HepG2 (cell line): ENCODE data around the gene CDK15. TPM values are rescaled to one million over a fixed set of nuclear protein-coding genes. Genes with fewer than 3 reads are reported as not detected.
A peak's percentile ranks its signal among the peaks of the same experiment; 100 is the strongest.

ENCODE experiments used
- ATF7-NPFF ChIP-seq: sonication (generic); formaldehyde crosslinking; IDR thresholded peaks from 2 replicates; pipeline ENCODE4 v1.8.1; 2023; ENCODE audit warnings: mild to moderate bottlenecking, low read depth, missing genetic modification reagents, moderate library complexity
- CEBPB ChIP-seq: IDR thresholded peaks from 2 replicates; pipeline ENCODE4 v1.6.1; 2011; ENCODE audit warnings: low read depth, low read length, improper control_type of control experiment, borderline replicate concordance
- SP4 ChIP-seq: sonication (generic); formaldehyde crosslinking; IDR thresholded peaks from 2 replicates; pipeline ENCODE4 v1.8.1; 2023; ENCODE audit warnings: mild to moderate bottlenecking, missing genetic modification reagents
- SPEN ChIP-seq: sonication (generic); formaldehyde crosslinking; IDR thresholded peaks from 2 replicates; pipeline ENCODE4 v1.5.1; 2020; ENCODE audit warnings: low read depth, mild to moderate bottlenecking, missing genetic modification reagents
- ZFP82 ChIP-seq: sonication (generic); formaldehyde crosslinking; IDR thresholded peaks from 2 replicates; pipeline ENCODE4 v1.5.1; 2020; ENCODE audit warnings: mild to moderate bottlenecking, missing genetic modification reagents, borderline replicate concordance
- ZFX ChIP-seq: sonication (generic); formaldehyde crosslinking; IDR thresholded peaks from 2 replicates; pipeline ENCODE4 v1.4.0; 2020; ENCODE audit warnings: mild to moderate bottlenecking, low read depth, missing genetic modification reagents, moderate library complexity
- ZMYM2 ChIP-seq: sonication (generic); formaldehyde crosslinking; IDR thresholded peaks from 2 replicates; pipeline ENCODE4 v1.8.0; 2022; ENCODE audit warnings: mild to moderate bottlenecking, missing genetic modification reagents
- ZNF326 ChIP-seq: sonication (generic); formaldehyde crosslinking; IDR thresholded peaks from 2 replicates; pipeline ENCODE4 v1.4.0; 2020; ENCODE audit warnings: missing genetic modification reagents, borderline replicate concordance
- polyA plus RNA-seq, 8 experiments: library from polyadenylated mRNA; depleted of rRNA in 3 of 8; stranded (reverse) in 7 of 8; unstranded in 1 of 8; fragments of >200 nt; fragmentation: Illumina TruSeq in 4 of 8; extraction: Trizol in 4 of 8; gene quantifications; 2 replicates each; pipeline versions ENCODE4 v1.2.1 to v1.2.3, GENCODE V29; 2011 to 2016; ENCODE audit warnings: low read depth in 4 of 8, missing spikeins in 1 of 8, mixed read lengths in 1 of 8; ENCODE audit not compliant: insufficient read depth in 1 of 8
- total RNA-seq, 5 experiments: library from RNA; depleted of rRNA; stranded (reverse); fragments of >200 nt; fragmentation: Illumina TruSeq; extraction: Trizol; gene quantifications; 2 replicates each; pipeline ENCODE4 v1.2.3, GENCODE V29; 2016; ENCODE audit warnings: low read depth in 1 of 5
- TF ChIP-seq, protein P1 (sequence below), 2 experiments: fragments of 450-650 bp in 1 of 2; sonication (generic) in 1 of 2; formaldehyde crosslinking in 1 of 2; IDR thresholded peaks; 2 replicates each; pipeline versions ENCODE4 v1.6.1 to v1.8.0; 2016 to 2022; ENCODE audit warnings: antibody characterized with exemption in 1 of 2, mild to moderate bottlenecking in 1 of 2, missing genetic modification reagents in 1 of 2
- TF ChIP-seq, protein P2 (sequence below): sonication (generic); formaldehyde crosslinking; IDR thresholded peaks from 2 replicates; pipeline ENCODE4 v1.5.1; 2020; ENCODE audit warnings: missing genetic modification reagents, mild to moderate bottlenecking, borderline replicate concordance
- TF ChIP-seq, protein P3 (sequence below): sonication (generic); formaldehyde crosslinking; IDR thresholded peaks from 2 replicates; pipeline ENCODE4 v1.4.0; 2020; ENCODE audit warnings: missing genetic modification reagents
- TF ChIP-seq, protein P4 (sequence below): IDR thresholded peaks from 2 replicates; pipeline ENCODE4 v1.6.1; 2016; ENCODE audit warnings: low read depth, control low read depth

Gene CDK15
- total and polyA plus RNA-seq, 2 of the 13 experiments (the other 11 are each of a cell fraction or from before 2014, with no cell fraction given), result not detected

DNA sequence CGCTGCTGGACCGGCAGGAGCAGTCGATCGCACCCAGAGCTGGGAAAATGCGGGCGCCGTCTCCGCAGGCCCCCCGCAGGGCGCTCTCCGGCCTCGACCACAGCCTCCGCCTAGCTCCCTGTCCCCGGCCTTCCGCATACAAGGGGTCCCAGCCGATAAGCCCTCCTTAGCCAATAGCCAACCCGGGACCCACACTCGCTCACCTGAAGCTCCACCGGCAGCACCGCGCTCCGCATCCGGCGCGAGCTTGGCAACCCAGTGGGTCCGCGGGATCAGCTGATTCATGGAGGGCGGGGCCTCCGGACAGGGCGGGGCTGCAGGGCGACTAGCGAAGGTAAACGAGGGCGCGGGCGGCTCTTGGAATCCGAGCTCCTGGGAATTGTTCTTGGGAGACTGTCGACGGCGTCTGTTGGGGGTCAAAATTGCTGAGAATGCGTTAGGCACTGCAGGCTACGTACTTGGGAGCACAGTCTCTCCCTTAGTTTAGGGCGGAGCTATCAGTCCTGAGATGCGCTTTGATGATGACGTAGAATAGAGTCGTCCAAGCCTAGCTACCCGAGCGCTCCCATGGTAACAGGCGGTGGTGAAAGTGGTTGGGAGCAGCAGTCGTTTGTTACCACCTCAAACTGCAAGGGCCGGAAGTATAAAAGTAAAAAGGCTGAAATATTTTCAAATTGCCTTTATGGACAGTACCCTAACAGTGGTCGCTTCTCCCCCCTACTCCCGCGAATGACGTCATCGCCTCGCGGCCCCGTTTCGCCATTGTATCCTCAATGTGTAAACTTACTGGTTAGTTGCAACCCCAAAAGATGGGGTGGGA lies 25.5 kb upstream of the CDK15 start, which contains the start of gene ALS2 (continued):
- TF ChIP-seq, protein P1, sequence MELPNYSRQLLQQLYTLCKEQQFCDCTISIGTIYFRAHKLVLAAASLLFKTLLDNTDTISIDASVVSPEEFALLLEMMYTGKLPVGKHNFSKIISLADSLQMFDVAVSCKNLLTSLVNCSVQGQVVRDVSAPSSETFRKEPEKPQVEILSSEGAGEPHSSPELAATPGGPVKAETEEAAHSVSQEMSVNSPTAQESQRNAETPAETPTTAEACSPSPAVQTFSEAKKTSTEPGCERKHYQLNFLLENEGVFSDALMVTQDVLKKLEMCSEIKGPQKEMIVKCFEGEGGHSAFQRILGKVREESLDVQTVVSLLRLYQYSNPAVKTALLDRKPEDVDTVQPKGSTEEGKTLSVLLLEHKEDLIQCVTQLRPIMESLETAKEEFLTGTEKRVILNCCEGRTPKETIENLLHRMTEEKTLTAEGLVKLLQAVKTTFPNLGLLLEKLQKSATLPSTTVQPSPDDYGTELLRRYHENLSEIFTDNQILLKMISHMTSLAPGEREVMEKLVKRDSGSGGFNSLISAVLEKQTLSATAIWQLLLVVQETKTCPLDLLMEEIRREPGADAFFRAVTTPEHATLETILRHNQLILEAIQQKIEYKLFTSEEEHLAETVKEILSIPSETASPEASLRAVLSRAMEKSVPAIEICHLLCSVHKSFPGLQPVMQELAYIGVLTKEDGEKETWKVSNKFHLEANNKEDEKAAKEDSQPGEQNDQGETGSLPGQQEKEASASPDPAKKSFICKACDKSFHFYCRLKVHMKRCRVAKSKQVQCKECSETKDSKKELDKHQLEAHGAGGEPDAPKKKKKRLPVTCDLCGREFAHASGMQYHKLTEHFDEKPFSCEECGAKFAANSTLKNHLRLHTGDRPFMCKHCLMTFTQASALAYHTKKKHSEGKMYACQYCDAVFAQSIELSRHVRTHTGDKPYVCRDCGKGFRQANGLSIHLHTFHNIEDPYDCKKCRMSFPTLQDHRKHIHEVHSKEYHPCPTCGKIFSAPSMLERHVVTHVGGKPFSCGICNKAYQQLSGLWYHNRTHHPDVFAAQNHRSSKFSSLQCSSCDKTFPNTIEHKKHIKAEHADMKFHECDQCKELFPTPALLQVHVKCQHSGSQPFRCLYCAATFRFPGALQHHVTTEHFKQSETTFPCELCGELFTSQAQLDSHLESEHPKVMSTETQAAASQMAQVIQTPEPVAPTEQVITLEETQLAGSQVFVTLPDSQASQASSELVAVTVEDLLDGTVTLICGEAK (IDR thresholded peaks at IDR 0.05), result no peak
- TF ChIP-seq, protein P1 (CRISPR knock-in tag; IDR thresholded peaks at IDR 0.05), result peak; percentile 59; the same call in 1 of the 2 replicates
- TF ChIP-seq ZFX (CRISPR knock-in tag) (peak; percentile 88), SP4 (peak; percentile 90), ZMYM2 (no peak), ATF7-NPFF (CRISPR knock-in tag) (peak; percentile 30), ZFP82 (CRISPR knock-in tag) (peak; percentile 71; the same call in 1 of the 2 replicates), SPEN (peak; percentile 87), CEBPB (no peak; the same call in 1 of the 2 replicates), ZNF326 (no peak)
- TF ChIP-seq, protein P2, sequence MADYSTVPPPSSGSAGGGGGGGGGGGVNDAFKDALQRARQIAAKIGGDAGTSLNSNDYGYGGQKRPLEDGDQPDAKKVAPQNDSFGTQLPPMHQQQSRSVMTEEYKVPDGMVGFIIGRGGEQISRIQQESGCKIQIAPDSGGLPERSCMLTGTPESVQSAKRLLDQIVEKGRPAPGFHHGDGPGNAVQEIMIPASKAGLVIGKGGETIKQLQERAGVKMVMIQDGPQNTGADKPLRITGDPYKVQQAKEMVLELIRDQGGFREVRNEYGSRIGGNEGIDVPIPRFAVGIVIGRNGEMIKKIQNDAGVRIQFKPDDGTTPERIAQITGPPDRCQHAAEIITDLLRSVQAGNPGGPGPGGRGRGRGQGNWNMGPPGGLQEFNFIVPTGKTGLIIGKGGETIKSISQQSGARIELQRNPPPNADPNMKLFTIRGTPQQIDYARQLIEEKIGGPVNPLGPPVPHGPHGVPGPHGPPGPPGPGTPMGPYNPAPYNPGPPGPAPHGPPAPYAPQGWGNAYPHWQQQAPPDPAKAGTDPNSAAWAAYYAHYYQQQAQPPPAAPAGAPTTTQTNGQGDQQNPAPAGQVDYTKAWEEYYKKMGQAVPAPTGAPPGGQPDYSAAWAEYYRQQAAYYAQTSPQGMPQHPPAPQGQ (CRISPR knock-in tag), result no peak
- TF ChIP-seq, protein P3, sequence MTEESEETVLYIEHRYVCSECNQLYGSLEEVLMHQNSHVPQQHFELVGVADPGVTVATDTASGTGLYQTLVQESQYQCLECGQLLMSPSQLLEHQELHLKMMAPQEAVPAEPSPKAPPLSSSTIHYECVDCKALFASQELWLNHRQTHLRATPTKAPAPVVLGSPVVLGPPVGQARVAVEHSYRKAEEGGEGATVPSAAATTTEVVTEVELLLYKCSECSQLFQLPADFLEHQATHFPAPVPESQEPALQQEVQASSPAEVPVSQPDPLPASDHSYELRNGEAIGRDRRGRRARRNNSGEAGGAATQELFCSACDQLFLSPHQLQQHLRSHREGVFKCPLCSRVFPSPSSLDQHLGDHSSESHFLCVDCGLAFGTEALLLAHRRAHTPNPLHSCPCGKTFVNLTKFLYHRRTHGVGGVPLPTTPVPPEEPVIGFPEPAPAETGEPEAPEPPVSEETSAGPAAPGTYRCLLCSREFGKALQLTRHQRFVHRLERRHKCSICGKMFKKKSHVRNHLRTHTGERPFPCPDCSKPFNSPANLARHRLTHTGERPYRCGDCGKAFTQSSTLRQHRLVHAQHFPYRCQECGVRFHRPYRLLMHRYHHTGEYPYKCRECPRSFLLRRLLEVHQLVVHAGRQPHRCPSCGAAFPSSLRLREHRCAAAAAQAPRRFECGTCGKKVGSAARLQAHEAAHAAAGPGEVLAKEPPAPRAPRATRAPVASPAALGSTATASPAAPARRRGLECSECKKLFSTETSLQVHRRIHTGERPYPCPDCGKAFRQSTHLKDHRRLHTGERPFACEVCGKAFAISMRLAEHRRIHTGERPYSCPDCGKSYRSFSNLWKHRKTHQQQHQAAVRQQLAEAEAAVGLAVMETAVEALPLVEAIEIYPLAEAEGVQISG, result peak; percentile 78
- TF ChIP-seq, protein P4, sequence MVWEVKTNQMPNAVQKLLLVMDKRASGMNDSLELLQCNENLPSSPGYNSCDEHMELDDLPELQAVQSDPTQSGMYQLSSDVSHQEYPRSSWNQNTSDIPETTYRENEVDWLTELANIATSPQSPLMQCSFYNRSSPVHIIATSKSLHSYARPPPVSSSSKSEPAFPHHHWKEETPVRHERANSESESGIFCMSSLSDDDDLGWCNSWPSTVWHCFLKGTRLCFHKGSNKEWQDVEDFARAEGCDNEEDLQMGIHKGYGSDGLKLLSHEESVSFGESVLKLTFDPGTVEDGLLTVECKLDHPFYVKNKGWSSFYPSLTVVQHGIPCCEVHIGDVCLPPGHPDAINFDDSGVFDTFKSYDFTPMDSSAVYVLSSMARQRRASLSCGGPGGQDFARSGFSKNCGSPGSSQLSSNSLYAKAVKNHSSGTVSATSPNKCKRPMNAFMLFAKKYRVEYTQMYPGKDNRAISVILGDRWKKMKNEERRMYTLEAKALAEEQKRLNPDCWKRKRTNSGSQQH (CRISPR knock-in tag), result peak; percentile 80
